ENCODE results near the gene ERCC2. TPM values are rescaled to one million over a fixed set of nuclear protein-coding genes. Genes with fewer than 3 reads are reported as not detected.

ERCC2 gene
- total and polyA plus RNA-seq, 3 donors from 2014 or later: 37.5 to 49.8 (median 46.4) TPM

DNA sequence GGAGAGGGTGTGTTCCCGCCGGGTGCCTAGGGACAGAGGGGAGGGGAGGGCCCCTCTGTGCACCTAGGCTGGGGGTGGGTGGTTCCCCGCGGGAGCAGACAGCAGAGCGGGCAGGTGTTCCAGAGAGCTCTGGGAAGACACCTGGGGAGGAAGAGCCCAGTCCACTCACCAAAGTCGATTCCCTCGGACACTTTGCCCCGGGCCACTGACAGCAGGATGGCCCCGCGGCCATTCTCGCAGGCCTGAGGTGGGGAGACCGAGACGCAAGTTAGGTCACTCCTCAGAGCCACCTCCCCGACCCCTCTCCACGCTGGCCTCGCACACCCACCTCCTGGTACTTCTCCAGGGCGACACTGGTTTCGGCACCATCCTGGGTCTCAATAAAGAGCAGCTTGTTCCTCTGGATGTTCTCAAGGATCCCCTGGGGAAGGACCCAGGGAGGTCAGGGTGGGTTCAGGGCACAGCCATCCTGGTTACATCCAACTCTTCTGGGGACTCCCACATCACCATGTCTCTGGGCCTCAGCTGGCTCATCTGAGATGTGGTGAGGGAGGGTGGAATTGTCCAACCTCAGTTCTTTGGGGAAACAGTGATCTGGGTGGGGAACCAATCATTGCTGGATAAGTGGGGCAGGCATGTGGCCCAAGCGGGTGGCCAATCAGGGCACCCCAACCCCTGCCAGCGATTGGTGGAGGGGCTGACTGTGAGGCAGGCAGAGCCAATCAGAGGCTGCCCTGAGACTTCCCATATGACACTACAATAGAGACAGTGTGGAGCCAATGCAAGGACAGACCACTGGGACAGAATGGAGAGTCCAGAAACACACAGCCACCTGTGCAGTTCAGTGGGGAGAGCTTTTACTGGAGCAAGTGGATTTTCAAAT lies 17.2 kb downstream of the ERCC2 start:
- Histone ChIP-seq H3K9me3 (no peaks in the 10 kb centered on the region), H3K27me3 (no peaks in the 10 kb centered on the region), H3K36me3 (ENCODE audit: low read depth, missing control alignments) (no peaks in the 10 kb centered on the region), H3K27ac (no peak overlapping the region), H3K4me3 (no peak overlapping the region), H3K4me1 (no peaks in the 10 kb centered on the region)
- intact Hi-C loops (cut with DNase I; ENCODE audit: low total_unique reads): no loop called here
- DNase-seq: no peak
- TF ChIP-seq POLR2A (IDR thresholded peaks at IDR 0.05): no peak
- TF ChIP-seq CTCF (IDR thresholded peaks at IDR 0.05): no peak
- 88 to 90% methylated on average over 8 to 12 of the region's 20 CpGs for WGBS, 2 donors

GRCh38 chr19:45352471-45352870 lies 17.9 kb downstream of the ERCC2 start:
- Histone ChIP-seq H3K9me3 (no peaks in the 10 kb centered on the region), H3K4me1 (no peaks in the 10 kb centered on the region), H3K36me3 (ENCODE audit: low read depth, missing control alignments) (no peaks in the 10 kb centered on the region), H3K4me3 (no peak overlapping the region), H3K27ac (no peak overlapping the region), H3K27me3 (no peaks in the 10 kb centered on the region)
- TF ChIP-seq CTCF (IDR thresholded peaks at IDR 0.05): no peak
- no peak for TF ChIP-seq POLR2A (IDR thresholded peaks at IDR 0.05)
- WGBS, 2 donors: 88 to 95% methylated on average over 20 of the region's 20 CpGs
- intact Hi-C loops (cut with DNase I; ENCODE audit: low total_unique reads): no loop called here
- no peak for DNase-seq

- intact Hi-C loops (cut with DNase I; ENCODE audit: low total_unique reads): no loop called here
These were observed 18.3 kb downstream of the ERCC2 start for GRCh38 chr19:45352062-45352461.

GRCh38 chr19:45351401-45351952 lies 18.9 kb downstream of the ERCC2 start:
- WGBS, 2 donors: 75 to 79% methylated on average over 11 to 13 of the region's 13 CpGs
- no peak for TF ChIP-seq CTCF (IDR thresholded peaks at IDR 0.05)
- TF ChIP-seq POLR2A (IDR thresholded peaks at IDR 0.05): no peak
- Histone ChIP-seq H3K27ac (no peak overlapping the region), H3K4me3 (no peak overlapping the region), H3K4me1 (no peaks in the 10 kb centered on the region), H3K27me3 (no peaks in the 10 kb centered on the region), H3K9me3 (no peaks in the 10 kb centered on the region), H3K36me3 (ENCODE audit: low read depth, missing control alignments) (no peaks in the 10 kb centered on the region)
- no peak for DNase-seq
- intact Hi-C loops (cut with DNase I; ENCODE audit: low total_unique reads): no loop called here

More at GRCh38 chr19:45352062-45352461, 18.3 kb downstream of the ERCC2 start:
- no peak for TF ChIP-seq POLR2A (IDR thresholded peaks at IDR 0.05)
- TF ChIP-seq CTCF (IDR thresholded peaks at IDR 0.05): no peak
- Histone ChIP-seq H3K4me3 (no peak overlapping the region), H3K27ac (no peak overlapping the region), H3K36me3 (ENCODE audit: low read depth, missing control alignments) (no peaks in the 10 kb centered on the region), H3K27me3 (no peaks in the 10 kb centered on the region), H3K9me3 (no peaks in the 10 kb centered on the region), H3K4me1 (no peaks in the 10 kb centered on the region)
- no peak for DNase-seq
- whole genome bisulfite sequencing, 2 donors: 91 to 93% methylated on average over 4 to 15 of the region's 15 CpGs

Measured in testis (tissue), 3 donors.